HG03064 (cell line): ENCODE results near the gene ZKSCAN3.
"Not testable (repeated sequence)": the region's sequence is repeated elsewhere in the genome, so short reads cannot be mapped to it uniquely, and the experiment has no call there.

Source experiments
- ATAC-seq: cut with Tn5 transposase; IDR thresholded peaks from one replicate; pipeline ENCODE4 v1.9.1; 2021; ENCODE audit warnings: low read depth; ENCODE audit not compliant: unreplicated experiment

ZKSCAN3 gene

DNA sequence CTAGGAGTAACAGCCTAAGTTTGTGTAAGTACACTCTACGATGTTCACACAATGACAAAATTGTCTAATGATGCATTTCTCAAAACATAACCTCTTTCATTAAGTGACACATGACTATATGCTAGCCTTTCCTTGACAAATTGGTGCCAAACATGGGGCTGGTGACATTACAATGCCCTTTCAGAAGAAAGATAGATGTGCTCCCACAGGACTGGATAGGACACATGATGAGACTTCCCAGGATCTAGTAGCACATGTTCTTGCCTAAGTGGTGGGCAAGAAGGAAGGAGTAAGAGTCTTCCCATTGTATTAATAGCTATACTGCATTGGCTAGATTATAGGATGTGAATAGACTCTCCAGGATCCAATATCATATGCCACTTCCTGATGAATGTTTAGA, 21.5 kb downstream of the ZKSCAN3 start:
- ATAC-seq = no peak

GRCh38 chr6:28371706-28372451, 22.1 kb downstream of the ZKSCAN3 start:
- no peak for ATAC-seq

GRCh38 chr6:28373925-28374324, 24.2 kb downstream of the ZKSCAN3 start:
- no peak for ATAC-seq

DNA sequence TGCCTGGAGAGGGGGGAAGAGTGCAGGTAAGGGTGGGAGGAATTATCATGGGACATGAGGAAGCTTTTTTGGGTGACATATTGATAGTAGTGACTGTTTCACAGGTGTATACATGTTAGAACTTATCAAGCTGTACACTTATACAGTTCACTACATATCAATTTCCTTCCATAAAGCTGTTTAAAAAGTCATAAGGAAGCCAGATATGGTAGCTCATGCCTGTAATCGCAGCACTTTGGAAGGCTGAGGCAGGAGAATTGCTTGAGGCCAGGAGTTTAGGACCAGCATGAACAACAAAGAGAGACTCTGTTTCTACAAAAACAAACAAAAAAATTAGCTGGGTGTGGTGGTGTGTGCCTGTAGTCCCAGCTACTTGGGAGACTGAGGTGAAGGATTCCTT, 28.1 kb downstream of the ZKSCAN3 start:
- no peak for ATAC-seq

DNA sequence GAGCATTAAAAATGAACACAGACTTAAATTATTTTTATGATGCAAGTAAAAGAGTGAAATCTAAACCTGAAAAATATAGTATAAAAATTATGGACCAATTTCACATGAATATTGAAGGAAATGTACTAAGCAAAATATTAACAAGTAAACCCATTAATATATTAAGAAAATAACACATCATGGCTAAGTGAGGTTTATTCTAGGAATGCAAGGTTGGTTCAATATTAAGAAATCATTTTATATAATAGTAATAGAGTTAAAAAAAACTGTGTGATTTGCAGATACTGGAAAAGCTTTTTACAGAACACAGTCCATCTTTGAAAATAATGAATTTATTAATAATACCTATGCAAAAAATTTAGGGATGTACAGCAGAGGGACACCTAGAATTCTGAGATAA, 28.9 kb downstream of the ZKSCAN3 start:
- no peak for ATAC-seq

DNA sequence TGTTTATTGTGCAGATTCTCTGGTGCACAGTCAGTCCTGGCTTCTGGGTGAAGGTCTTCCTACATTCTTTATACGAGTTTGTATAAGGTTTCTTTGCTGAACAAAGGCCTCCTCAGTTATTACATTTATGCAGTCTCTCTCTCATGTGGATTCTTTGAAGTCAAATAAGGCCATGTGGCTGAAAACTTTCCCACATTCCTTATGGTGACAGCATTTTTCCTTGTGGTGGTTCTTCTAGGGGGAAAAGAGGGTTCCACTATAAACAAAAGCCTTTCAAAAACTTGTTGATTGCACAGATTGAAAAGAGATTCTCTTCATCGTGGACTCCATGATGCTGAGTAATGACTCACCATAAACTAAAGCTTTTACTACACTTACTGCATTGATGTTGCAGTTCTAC, 30.6 kb downstream of the ZKSCAN3 start:
- ATAC-seq = no peak

- peak; percentile 76 for ATAC-seq
Measured at GRCh38 chr6:28383235-28384142, 33.7 kb downstream of the ZKSCAN3 start.

DNA sequence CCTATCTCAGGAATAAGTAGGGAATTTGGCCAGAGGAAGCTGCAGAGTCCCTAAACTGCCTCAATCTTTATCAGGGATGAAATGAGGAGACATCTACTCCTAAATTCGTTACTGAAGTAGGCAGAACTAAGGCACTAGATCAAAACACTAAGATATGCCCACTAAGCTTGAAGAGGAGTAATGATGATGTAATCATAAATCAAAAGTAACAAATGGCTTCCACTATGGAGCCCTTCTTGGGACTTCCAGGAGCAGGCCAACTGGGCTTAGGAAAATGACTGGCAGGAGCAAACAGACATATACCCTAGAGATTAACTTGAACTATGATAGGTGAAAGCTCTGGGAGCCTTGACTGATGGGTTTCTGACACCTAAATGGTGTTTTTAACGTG, 34.4 kb downstream of the ZKSCAN3 start:
- ATAC-seq = no peak

- ATAC-seq = no peak
Measured at GRCh38 chr6:28390688-28391087, 40.9 kb downstream of the ZKSCAN3 start.

GRCh38 chr6:28393912-28394662, 44.3 kb downstream of the ZKSCAN3 start:
- no peak for ATAC-seq

- no peak for ATAC-seq
Measured at GRCh38 chr6:28395918-28396317, 46.2 kb downstream of the ZKSCAN3 start.

- ATAC-seq = peak; percentile 82
Measured at GRCh38 chr6:28399350-28400121, 49.8 kb downstream of the ZKSCAN3 start, which contains the start of gene ZSCAN12. TSS of gene ZSCAN12 (minus strand) at chr6:28399747. CDS start at chr6:28398405, 1,342 bp downstream.

DNA sequence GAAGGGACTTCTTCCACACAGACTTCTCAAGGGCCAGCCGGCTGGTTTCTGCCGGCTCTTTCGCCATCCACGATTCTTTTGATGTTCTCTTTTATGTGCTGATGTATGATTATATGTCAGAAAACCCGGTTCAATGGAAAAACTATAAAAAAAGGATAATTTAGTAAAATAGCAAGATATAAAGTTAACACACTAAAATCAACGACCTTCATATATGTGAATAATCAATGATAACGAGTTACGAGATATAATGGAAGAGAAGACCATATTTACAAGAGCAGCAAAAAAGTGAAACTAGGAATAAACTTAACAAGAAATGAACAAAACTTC, 50.3 kb downstream of the ZKSCAN3 start:
- ATAC-seq = no peak

- ATAC-seq = no peak
Measured at GRCh38 chr6:28401172-28401571, 51.4 kb downstream of the ZKSCAN3 start.

DNA sequence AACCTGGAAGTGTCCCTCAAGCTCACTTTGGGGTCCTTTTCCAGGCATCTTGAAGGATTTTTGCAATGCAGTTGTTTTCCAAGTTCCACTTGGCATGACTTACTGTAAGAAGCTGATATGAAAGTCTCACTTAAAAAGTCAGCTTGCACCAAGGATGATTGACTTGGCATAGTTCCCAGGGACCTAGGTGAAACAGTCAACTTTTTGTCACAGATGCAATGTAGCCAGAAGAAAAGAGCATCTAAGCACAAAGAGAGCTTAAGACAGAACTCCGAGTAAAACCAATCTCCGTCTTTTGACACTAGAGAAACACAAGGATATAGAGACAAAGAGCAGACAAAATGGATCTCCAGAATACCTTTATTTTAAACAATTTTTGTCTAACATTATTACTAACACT, 52.5 kb downstream of the ZKSCAN3 start:
- no peak for ATAC-seq

- not testable (repeated sequence) for ATAC-seq
Measured at GRCh38 chr6:28403923-28404322, 54.2 kb downstream of the ZKSCAN3 start.

DNA sequence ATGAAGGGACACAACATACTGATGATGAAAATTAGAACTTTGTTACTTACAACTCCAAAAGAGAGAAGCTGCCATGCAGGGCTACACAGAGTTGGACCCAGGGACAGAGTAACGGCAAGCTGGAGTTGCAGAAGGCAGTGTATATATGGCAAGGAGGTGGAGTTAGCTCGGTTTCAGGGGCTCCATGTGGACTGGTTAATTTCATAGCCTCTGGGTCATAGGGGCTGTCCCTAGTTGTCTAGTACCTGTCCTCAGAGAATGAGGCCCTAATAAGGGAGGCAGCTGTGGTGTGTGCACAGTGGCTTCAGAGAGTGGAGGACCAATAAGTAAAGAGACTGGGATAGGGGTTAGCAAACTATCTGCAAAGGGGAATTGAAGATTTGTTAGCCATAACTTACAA, 57.7 kb downstream of the ZKSCAN3 start:
- no peak for ATAC-seq

GRCh38 chr6:28408076-28408802, 58.5 kb downstream of the ZKSCAN3 start:
- no peak for ATAC-seq

DNA sequence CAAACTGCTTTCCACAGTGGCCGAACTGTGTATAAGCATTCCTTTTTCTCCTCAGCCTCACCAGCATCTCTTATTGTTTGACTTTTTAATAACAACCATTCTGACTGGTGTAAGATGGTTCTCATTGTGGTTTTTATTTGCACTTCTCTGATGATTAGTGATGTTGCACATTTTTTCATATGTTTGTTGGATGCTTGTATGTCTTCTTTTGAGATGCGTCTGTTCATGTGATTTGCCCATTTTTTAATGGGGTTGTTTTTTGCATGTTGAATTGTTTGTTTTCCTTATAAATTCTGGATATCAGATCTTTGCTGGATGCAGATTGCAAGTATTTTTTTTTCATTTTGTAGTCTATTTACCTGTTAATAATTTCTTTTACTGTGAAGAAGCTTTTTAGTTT, 61.0 kb downstream of the ZKSCAN3 start:
- ATAC-seq = no peak

GRCh38 chr6:28413681-28414080, 63.9 kb downstream of the ZKSCAN3 start:
- ATAC-seq = no peak
